Fibroblast of the aortic adventitia (primary cell): ENCODE results near the gene RTN4R. TPM values are rescaled to one million over a fixed set of nuclear protein-coding genes. Genes with fewer than 3 reads are reported as not detected.

Experiments
- DNase-seq: peaks from one replicate; pipeline ENCODE4 v3.0.0-alpha.2; 2010; ENCODE audit warnings: low read depth
- H3K4me3 ChIP-seq: 2 replicates; pipeline ENCODE4 v1.5.1; 2011; ENCODE audit warnings: low read depth, mild to moderate bottlenecking, control low read depth, low read length, moderate library complexity
- total RNA-seq: library from RNA; depleted of rRNA; stranded (reverse); fragments of >200 nt; gene quantifications from 2 replicates; pipeline ENCODE4 v1.2.3, GENCODE V29; 2012; ENCODE audit warnings: low replicate concordance
- TF ChIP-seq, protein P1 (sequence below): IDR thresholded peaks from 2 replicates; pipeline ENCODE4 v1.5.1; 2011; ENCODE audit warnings: mild to moderate bottlenecking, low read length, control low read depth, inconsistent platforms; ENCODE audit not compliant: insufficient read depth

Gene RTN4R
- total RNA-seq, 1 donor = 0.09 TPM

DNA sequence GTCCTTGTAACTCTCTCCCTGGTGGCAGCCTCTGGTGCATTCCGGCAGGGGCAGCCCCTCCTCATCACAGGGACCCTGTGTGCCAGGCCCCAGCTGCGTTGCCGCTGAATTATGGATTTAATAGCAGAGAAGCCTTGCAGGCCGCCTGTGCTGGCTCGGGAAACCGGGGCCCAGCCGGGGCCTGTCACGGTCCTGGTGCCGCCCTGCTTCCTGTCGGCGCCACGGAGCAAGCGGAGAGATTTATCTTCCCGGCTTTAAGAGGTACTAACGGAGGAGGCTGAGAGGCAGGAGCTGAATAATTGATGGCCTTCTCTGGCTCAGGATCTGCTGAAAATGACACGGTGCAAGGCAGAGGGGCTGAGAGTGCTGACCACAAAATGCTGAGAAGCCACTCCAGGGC, 63.3 kb downstream of the RTN4R start:
- no peak overlapping the region for H3K4me3 ChIP-seq
- TF ChIP-seq, protein P1, sequence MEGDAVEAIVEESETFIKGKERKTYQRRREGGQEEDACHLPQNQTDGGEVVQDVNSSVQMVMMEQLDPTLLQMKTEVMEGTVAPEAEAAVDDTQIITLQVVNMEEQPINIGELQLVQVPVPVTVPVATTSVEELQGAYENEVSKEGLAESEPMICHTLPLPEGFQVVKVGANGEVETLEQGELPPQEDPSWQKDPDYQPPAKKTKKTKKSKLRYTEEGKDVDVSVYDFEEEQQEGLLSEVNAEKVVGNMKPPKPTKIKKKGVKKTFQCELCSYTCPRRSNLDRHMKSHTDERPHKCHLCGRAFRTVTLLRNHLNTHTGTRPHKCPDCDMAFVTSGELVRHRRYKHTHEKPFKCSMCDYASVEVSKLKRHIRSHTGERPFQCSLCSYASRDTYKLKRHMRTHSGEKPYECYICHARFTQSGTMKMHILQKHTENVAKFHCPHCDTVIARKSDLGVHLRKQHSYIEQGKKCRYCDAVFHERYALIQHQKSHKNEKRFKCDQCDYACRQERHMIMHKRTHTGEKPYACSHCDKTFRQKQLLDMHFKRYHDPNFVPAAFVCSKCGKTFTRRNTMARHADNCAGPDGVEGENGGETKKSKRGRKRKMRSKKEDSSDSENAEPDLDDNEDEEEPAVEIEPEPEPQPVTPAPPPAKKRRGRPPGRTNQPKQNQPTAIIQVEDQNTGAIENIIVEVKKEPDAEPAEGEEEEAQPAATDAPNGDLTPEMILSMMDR = no peak
- DNase-seq = no peak

DNA sequence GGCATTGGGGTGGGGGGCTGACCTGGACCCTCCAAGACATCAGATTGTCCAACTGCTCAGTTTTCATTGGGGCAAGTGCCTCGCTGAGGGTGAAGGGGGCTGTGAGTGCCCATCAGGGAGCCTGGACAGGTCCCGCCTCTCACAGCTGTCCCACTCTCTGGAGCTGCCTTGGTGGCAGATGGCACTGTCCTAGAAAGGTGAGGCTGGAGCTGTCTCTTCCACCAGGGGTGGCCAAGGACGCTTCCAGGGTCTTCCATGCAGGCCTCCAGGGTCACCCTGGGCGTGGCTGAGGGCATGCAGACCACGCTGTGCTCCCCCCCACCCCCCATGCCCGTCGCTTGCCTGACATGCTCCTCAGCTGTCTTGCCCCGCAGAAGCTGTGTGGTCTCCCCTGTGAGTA, 63.8 kb downstream of the RTN4R start:
- TF ChIP-seq, protein P1 = no peak
- no peak overlapping the region for H3K4me3 ChIP-seq
- DNase-seq = no peak

DNA sequence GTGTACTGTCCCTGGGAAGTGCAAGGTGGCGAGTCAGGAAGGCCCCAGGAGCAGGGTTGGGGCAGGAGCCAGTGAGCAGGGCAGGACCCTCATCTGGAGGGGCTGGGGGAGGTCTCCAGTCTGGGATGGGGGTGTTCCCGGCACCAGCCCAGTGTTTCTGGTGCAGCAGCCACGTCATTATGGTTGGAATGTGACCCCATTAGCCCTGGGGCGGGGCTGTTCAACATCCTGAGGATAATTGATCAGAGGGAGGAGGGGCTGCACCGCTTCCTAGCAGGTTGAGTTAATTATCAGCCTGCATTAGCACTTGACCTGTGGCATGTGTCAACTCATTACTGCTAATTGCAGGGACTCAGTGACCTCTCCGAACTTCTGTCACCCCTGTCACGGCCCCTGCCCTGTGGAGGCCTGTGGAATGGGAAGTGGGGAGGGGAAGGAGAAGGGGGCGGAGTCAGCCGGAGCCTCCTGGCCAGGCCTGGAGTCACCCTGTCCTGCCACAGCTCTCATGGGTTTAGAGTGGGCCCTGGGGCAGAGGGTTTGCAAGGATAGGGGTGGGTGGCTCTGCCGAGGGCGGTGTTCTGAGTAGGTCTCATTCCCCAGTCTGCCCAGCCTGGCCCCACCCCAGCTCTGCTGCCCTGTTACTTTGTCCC, 64.4 kb downstream of the RTN4R start:
- no peak overlapping the region for H3K4me3 ChIP-seq
- TF ChIP-seq, protein P1 = no peak
- DNase-seq = peak; percentile 6

DNA sequence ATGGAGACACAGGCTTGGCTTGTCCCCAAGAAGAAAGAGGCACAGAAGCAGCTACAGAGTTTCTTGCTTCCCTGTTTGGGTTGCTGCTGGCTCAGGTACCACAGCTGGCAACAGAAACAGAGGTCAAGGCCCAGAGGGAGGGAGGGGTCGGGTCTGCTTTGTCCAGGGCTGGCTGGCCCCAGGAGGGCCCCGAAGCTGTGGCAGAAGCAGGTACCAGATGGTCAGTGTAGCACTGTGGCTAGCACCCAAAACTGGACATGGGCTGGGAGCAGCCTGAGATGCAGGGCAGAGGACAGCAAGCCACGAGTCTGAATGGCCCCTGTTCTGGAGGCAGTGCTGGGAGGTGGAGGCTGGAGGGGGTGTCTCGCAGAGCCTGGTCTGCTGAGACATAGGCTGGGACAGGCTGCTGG, 65.0 kb downstream of the RTN4R start:
- TF ChIP-seq, protein P1 = no peak
- no peak for DNase-seq
- no peak overlapping the region for H3K4me3 ChIP-seq

DNA sequence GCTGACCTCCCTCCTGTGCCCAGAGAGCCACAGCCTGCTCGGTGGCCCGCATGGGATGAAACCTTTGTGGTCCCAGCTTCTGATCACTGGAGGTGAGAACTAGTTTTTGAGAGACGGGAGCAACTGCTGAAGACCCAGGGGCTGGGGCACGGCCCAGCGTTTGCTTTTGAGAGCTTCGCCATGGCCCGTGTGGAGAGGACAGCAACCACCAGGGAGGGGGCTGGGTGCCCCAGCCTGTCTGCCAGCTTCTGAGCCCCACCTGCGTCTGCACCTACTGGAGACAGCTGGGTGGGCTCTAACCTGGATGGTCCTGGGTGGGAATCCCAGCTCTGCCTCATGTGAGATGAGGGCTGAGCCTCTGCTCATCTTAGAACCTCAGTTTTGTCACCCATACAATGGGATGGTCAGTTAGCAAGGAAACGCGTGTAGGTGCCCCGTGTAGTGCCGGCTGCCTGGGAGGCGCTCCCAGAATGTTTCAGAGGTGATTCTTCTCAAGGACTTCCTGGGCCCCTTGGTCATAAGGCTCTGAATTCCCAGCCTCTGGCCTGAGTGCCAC, 66.2 kb downstream of the RTN4R start:
- no peak overlapping the region for H3K4me3 ChIP-seq
- TF ChIP-seq, protein P1 = no peak
- no peak for DNase-seq

DNA sequence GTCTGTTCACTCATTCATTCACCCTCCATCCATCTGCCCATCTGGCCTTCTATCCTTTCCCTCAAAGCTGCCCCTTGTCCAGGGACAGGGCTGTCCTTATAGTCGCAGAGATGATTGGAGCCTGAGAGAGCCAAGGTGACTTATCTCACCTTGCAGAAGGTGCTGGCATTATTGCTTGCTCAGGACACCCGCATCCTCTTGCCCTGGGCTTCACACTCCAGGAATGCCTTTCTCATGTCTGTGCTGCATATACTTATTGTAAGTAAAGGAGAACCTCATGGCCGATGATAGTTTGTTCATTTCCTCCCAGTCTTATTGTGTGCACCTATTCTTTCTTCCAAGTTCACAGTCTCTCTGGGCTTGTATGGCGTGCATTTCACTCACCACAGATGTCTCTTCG, 68.2 kb downstream of the RTN4R start:
- TF ChIP-seq, protein P1 = no peak
- no peak overlapping the region for H3K4me3 ChIP-seq
- no peak for DNase-seq
